H1 (cell line): ENCODE results near the gene SBF2. TPM values are rescaled to one million over a fixed set of nuclear protein-coding genes. Genes with fewer than 3 reads are reported as not detected.

Experiments used
- CBX8 ChIP-seq: fragments of 300-800, 300-1000 bp; sonication (generic); IDR thresholded peaks from 2 replicates; pipeline ENCODE4 v1.7.1; 2016; ENCODE audit warnings: low read depth, low read length, borderline replicate concordance
- CEBPB ChIP-seq: IDR thresholded peaks from 2 replicates; pipeline ENCODE4 v1.6.1; 2012; ENCODE audit warnings: low read depth, low read length
- EP300 ChIP-seq, 2 experiments: IDR thresholded peaks; 1 replicate in 1 of 2; 2 replicates in 1 of 2; pipeline ENCODE4 v1.6.1; 2011 to 2012; ENCODE audit warnings: low read depth in 2 of 2, low read length in 2 of 2, mild to moderate bottlenecking in 2 of 2, borderline replicate concordance in 1 of 2, inconsistent platforms in 1 of 2, moderate library complexity in 1 of 2
- KDM4A ChIP-seq: IDR thresholded peaks from one replicate; pipeline ENCODE4 v1.7.1; 2012; ENCODE audit warnings: low read depth, mild to moderate bottlenecking, moderate library complexity, low read length, inconsistent platforms; ENCODE audit not compliant: severe bottlenecking
- KDM5A ChIP-seq: fragments of 200-600 bp; IDR thresholded peaks from 2 replicates; pipeline ENCODE4 v1.7.1; 2012; ENCODE audit warnings: mild to moderate bottlenecking, low read length, inconsistent platforms, mixed read lengths
- RAD21 ChIP-seq, 2 experiments: IDR thresholded peaks in 1 of 2; conservative IDR thresholded peaks in 1 of 2; 2 replicates each; pipeline ENCODE4 v1.6.1; 2011; ENCODE audit warnings: low read depth in 2 of 2, low read length in 2 of 2, improper control_type of control experiment in 1 of 2, inconsistent platforms in 1 of 2, mild to moderate bottlenecking in 1 of 2, moderate library complexity in 1 of 2
- TAF1 ChIP-seq: IDR thresholded peaks from 2 replicates; pipeline ENCODE4 v1.6.1; 2011; ENCODE audit warnings: mild to moderate bottlenecking, low read depth, low read length
- TBP ChIP-seq: IDR thresholded peaks from 2 replicates; pipeline ENCODE4 v1.6.1; 2011; ENCODE audit warnings: low read depth, low read length, improper control_type of control experiment
- polyA plus RNA-seq, 7 experiments: library from polyadenylated mRNA; depleted of rRNA in 3 of 7; stranded (reverse) in 5 of 7; unstranded in 2 of 7; fragments of >200 nt in 5 of 7; fragments of 200-250 nt in 2 of 7; gene quantifications; 1 replicate in 5 of 7; 2 replicates in 1 of 7; 4 replicates in 1 of 7; pipeline versions ENCODE4 v1.2.1 to v1.2.3, GENCODE V29; 2011 to 2013; ENCODE audit warnings: missing spikeins in 2 of 7, mixed read lengths in 2 of 7
- total RNA-seq: library from RNA; stranded (reverse); fragmentation: NEBNext Ultra II Directional; extraction: Animal tissue kit (Norgen Biotek cat#: 25700); gene quantifications from 2 replicates; pipeline ENCODE4 v1.2.1, GENCODE V29; 2021
- TF ChIP-seq, protein P1 (sequence below): fragments of 300-600 bp; sonication (generic); IDR thresholded peaks from 2 replicates; pipeline ENCODE4 v1.7.1; 2012; ENCODE audit warnings: low read length, moderate library complexity, mild to moderate bottlenecking, inconsistent platforms; ENCODE audit not compliant: insufficient replicate concordance

The SBF2 gene
- total and polyA plus RNA-seq, 2 of the 8 experiments (the other 6 are each of a cell fraction or from before 2014, with no cell fraction given) = 36.7 to 50.5 TPM

DNA sequence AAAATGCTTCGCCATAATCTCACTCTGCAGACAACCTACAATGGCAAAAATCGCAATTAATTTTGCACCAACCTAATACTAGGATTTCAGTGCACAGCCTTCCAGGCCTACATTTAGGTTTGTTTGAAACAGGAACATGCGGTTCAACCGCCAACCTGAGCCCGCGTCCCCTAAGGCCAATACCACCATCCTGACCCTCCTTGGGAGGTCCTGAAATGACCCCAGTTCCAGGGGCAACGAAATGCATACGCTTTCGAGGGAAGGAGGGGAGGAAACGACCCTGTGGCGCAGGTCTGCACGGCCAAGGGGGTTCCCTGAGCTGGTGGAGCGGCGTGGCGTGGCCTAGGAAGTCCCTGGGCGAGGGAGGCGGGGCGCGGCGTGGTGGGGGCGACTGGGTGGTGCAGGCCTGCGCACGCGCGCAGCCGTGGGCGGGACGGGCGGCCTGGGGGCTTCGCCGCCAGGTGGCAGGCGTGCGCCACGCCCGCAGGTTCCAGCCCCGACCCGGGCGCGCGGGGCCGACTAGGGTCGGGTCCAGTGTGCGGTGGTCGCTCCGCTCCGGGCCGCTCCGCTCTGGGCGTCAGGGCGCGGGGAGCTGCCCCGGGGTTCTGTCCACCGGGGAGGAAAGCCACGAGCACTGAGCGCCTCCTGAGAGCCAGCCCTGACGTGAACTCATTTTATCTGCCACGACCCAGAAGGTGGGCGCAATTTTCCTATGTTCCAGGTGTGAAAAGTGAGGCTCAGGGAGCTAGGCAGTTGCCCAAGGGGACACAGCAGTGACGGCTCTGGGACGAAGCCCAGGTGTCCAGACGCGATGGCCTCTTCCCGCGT lies 536.0 kb downstream of the SBF2 start (continued):
- peak; percentile 76 to 91 for TF ChIP-seq RAD21 (IDR thresholded peaks at IDR 0.05 in 1 of 2, conservative IDR thresholded peaks at IDR 0.05 in 1 of 2; ENCODE audit: low read depth in 2 of 2, low read length in 2 of 2)
- no peak; the same call in 1 of the 2 replicates for TF ChIP-seq CEBPB
- no peak for TF ChIP-seq KDM5A
- peak; percentile 58; the same call in 1 of the 2 replicates for TF ChIP-seq TAF1
- no peak for TF ChIP-seq TBP
- no peak for TF ChIP-seq CBX8
- no peak for TF ChIP-seq EP300 (IDR thresholded peaks at IDR 0.05; ENCODE audit: borderline replicate concordance in 1 of 2, low read depth in 2 of 2, low read length in 2 of 2)
- TF ChIP-seq, protein P1, sequence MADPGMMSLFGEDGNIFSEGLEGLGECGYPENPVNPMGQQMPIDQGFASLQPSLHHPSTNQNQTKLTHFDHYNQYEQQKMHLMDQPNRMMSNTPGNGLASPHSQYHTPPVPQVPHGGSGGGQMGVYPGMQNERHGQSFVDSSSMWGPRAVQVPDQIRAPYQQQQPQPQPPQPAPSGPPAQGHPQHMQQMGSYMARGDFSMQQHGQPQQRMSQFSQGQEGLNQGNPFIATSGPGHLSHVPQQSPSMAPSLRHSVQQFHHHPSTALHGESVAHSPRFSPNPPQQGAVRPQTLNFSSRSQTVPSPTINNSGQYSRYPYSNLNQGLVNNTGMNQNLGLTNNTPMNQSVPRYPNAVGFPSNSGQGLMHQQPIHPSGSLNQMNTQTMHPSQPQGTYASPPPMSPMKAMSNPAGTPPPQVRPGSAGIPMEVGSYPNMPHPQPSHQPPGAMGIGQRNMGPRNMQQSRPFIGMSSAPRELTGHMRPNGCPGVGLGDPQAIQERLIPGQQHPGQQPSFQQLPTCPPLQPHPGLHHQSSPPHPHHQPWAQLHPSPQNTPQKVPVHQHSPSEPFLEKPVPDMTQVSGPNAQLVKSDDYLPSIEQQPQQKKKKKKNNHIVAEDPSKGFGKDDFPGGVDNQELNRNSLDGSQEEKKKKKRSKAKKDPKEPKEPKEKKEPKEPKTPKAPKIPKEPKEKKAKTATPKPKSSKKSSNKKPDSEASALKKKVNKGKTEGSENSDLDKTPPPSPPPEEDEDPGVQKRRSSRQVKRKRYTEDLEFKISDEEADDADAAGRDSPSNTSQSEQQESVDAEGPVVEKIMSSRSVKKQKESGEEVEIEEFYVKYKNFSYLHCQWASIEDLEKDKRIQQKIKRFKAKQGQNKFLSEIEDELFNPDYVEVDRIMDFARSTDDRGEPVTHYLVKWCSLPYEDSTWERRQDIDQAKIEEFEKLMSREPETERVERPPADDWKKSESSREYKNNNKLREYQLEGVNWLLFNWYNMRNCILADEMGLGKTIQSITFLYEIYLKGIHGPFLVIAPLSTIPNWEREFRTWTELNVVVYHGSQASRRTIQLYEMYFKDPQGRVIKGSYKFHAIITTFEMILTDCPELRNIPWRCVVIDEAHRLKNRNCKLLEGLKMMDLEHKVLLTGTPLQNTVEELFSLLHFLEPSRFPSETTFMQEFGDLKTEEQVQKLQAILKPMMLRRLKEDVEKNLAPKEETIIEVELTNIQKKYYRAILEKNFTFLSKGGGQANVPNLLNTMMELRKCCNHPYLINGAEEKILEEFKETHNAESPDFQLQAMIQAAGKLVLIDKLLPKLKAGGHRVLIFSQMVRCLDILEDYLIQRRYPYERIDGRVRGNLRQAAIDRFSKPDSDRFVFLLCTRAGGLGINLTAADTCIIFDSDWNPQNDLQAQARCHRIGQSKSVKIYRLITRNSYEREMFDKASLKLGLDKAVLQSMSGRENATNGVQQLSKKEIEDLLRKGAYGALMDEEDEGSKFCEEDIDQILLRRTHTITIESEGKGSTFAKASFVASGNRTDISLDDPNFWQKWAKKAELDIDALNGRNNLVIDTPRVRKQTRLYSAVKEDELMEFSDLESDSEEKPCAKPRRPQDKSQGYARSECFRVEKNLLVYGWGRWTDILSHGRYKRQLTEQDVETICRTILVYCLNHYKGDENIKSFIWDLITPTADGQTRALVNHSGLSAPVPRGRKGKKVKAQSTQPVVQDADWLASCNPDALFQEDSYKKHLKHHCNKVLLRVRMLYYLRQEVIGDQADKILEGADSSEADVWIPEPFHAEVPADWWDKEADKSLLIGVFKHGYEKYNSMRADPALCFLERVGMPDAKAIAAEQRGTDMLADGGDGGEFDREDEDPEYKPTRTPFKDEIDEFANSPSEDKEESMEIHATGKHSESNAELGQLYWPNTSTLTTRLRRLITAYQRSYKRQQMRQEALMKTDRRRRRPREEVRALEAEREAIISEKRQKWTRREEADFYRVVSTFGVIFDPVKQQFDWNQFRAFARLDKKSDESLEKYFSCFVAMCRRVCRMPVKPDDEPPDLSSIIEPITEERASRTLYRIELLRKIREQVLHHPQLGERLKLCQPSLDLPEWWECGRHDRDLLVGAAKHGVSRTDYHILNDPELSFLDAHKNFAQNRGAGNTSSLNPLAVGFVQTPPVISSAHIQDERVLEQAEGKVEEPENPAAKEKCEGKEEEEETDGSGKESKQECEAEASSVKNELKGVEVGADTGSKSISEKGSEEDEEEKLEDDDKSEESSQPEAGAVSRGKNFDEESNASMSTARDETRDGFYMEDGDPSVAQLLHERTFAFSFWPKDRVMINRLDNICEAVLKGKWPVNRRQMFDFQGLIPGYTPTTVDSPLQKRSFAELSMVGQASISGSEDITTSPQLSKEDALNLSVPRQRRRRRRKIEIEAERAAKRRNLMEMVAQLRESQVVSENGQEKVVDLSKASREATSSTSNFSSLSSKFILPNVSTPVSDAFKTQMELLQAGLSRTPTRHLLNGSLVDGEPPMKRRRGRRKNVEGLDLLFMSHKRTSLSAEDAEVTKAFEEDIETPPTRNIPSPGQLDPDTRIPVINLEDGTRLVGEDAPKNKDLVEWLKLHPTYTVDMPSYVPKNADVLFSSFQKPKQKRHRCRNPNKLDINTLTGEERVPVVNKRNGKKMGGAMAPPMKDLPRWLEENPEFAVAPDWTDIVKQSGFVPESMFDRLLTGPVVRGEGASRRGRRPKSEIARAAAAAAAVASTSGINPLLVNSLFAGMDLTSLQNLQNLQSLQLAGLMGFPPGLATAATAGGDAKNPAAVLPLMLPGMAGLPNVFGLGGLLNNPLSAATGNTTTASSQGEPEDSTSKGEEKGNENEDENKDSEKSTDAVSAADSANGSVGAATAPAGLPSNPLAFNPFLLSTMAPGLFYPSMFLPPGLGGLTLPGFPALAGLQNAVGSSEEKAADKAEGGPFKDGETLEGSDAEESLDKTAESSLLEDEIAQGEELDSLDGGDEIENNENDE = no peak
- TF ChIP-seq KDM4A = peak; percentile 93
